HG03175 (cell line): Measurements from ENCODE around the gene PCMTD2.
"Not testable (repeated sequence)": the region's sequence is repeated elsewhere in the genome, so short reads cannot be mapped to it uniquely, and the experiment has no call there.

Experiments used
- ATAC-seq: cut with Tn5 transposase; IDR thresholded peaks from one replicate; pipeline ENCODE4 v1.9.1; 2021; ENCODE audit warnings: mild to moderate bottlenecking, moderate library complexity; ENCODE audit not compliant: unreplicated experiment

Gene PCMTD2

DNA sequence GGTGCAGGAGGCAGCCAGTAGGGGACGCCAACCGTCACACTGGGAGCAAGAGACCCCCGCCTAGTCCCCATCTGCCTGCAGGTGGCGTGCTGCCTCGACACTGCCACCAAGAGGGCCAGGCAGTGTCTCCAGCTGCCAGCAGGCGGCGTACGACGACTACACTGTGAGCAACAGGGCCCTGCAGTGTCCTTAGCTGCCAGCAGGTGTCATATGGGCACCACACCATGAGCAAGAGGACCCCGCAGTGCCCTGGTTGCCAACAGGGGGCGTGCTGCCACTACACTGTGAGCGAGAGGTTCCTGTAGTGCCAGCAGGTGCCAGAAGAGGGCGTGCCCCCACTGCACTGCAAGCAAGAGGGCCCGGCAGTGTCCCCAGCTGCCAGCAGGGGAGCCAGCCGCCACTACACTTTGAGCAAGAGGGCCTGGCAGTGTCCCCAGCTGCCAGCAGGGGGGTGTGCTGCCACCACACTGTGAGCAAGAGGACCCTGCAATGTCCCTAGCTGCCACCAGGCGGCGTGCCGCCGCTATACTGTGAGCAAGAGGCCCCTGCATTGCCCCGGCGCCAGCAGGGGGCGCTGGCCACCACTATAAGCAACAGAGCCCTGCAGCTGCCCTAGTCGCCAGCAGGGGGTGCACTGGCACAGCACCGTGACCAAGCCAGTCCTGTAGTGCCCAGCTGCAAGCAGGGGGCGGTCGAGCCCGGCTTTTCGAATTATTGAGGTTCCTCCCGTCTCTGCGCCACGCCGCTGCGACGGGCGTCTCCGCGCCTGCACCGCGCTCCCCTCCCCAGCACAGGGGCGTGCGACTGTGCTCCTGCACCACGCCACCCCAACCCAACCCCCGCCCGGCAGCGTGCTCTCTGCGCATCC, 30.3 kb downstream of the PCMTD2 start:
- ATAC-seq = peak; percentile 89

DNA sequence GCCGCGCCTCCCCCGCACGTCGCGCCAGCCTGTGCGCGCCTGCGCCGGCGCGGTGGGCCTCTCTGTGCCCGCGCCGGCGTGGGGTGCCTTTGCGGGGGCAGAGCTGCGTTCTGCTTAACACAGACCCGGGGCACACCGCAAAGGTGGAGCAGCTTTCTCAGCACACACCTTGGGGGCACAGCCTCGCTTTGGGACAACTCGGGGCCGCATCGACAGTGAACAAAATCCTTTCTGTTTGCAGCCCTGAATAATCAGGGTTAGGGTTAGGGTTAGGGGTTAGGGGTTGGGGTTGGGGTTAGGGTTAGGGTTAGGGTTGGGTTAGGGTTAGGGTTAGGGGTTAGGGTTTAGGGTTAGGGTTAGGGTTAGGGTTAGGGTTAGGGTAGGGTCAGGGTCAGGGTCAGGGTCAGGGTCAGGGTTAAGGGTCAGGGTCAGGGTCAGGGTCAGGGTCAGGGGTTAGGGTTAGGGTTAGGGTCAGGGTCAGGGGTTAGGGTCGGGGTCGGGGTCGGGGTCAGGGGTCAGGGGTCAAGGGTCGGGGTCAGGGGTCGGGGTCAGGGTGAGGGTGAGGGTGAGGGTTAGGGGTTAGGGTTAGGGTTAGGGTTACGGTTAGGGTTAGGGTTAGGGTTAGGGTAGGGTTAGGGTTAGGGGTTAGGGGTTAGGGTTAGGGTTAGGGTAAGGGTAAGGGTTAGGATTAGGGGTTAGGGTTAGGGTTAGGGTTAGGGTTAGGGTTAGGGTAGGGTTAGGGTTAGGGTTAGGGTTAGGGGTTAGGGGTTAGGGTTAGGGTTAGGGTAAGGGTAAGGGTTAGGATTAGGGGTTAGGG, 31.1 kb downstream of the PCMTD2 start:
- ATAC-seq = not testable (repeated sequence)

DNA sequence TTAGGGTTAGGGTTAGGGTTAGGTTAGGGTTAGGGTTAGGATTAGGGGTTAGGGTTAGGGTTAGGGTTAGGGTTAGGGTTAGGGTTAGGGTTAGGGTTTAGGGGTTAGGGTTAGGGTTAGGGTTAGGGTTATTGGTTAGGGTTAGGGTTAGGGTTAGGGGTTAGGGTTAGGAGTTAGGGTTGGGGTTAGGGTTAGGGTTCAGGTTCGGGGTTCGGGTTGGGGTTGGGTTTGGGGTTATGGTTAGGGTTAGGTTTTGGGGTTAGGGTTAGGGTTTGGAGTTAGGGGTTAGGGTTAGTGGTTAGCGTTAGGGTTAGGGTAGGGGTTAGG, 31.7 kb downstream of the PCMTD2 start:
- not testable (repeated sequence) for ATAC-seq

DNA sequence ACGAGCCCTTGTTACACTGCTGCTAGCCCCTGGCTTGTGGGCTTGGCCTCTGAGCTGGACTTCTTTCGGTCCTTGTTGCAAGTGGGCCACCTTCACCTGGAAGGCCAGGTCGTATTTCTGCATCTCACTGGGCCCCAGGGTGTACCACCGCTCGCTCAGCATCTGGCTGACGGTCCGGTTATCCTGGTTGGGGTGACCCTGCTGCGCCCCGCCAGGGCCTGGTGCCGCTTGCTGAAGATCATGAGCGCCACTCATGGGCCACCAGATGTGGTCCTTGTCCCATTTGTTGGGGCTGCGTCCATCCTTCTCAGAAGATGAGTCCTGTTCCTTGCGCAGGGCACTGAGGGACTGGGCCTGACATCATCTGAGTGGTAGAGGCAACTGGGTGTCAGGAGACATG, 36.6 kb downstream of the PCMTD2 start:
- ATAC-seq = not testable (repeated sequence)

DNA sequence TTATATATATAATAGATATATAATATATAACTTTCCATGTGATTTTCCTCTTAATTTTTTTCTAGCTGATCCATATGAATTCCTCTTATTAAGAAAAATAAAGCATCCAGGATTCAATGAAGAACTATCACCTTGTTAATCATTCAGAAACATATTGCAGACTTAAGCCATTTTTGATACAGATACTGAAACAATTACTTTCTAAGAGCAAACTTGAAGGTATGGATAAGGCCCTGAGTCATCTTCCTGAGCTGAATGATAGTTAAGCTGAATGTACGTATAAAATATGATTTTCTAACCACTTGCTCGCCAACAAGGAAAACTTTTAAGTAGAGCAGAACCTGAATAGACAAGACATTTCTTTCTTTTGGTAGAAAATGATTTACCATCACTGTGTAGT, 47.5 kb downstream of the PCMTD2 start:
- ATAC-seq = not testable (repeated sequence)

DNA sequence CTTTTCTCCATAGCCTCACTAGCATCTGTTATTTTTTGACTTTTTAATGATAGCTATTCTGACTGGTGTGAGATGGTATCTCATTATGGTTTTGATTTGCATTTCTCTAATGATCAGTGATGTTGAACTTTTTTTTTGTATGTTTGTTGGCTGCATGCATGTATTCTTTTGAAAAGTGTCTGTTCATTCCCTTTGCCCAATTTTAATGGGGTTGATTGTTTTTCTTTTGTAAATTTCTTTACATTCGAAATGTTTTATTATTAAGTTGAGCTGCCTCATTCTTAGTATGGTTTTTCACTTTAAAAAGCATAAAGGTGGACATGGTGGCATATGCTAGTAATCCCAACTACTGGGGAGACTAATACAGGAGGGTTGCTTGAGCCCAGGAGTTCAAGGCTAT, 58.2 kb downstream of the PCMTD2 start:
- ATAC-seq = not testable (repeated sequence)

DNA sequence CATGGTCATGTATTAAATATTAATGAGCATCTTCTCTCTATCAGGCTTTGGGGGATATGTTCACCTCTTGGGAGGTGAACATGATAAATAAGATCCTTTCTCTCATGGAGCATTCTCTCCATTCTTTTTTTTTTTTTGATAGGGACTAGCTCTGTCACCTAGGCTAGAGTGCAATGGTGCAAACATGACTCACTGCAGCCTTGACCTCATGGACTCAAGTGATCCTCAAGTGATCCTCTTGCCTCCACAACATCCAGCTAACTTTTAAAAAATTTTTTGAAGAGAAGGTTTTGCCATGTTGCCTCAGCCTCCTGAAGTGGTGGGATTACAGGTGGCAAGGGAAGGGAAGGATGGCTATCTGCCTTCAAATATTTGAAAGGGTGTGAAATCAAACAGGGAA, 59.8 kb downstream of the PCMTD2 start:
- ATAC-seq = not testable (repeated sequence)

DNA sequence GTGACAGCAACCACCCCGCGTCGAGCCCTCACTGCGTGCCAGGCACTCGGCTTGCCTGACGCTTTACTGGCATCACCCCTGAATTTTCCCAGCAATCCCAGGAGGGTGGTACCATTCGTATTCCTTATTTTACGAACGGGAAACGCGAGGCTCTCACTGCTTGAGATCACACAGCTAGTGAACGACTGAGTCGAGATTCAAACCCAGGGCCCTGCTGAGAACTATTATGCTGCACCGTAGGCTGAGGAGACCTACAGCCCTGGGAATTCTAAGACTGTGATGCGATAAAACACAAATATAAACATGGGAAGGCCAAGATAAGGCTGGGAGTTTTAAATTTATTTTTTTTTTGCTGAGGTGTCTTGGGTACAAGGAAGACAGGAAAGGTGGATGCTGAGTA, 60.3 kb downstream of the PCMTD2 start:
- ATAC-seq = not testable (repeated sequence)

DNA sequence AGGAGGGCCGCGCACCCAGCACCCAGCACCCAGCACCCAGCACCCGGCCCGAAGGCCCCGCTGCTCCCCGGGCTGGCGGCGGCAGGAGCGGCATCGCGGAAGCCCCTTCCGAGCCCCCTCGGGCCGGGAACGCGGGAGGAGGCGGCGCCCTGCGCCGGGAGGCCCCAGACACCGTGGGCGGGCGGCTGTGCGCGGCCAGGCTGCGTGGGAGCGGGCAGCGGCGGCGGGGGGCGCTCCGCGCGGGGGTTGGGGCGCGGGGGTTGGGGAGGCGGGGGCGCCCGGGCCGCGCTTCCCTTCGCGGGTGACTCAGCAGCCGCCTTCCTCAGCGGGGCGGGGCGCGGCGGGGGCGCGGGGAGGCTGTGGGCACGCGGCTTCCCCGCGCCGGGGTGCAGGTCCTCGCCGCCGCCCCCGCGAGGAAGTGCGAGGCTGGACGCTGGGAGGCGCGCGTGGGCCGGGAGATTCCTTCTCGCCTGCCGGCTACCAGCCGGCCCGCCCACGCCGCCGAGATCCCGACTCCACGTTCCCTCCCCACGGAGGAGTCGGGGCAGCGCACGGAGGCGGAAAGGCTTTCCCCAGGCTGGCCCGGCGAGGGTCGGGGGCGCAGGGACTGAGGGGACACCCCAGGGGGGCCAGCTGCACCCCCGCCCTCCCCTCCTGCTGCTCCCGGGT, 61.0 kb downstream of the PCMTD2 start:
- not testable (repeated sequence) for ATAC-seq

DNA sequence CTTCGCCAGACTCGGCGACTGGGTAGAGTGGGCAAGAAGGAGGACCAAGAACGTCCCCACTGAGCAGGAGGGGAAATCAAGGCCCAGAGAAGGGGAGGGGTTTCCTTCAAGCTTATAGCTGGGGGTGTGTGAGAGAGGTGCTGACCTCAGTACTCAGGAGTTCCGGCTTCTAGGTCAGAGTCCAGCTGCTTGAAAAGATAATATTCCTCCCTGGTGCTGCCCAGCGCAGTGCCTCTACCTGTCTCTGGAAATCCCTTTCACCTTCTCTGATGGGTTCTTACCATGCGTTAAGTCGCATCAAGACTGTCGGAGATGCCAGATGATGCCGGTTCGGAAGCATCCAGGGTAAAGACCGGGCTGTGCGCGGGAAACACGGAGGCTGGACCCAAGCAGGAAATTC, 61.8 kb downstream of the PCMTD2 start:
- not testable (repeated sequence) for ATAC-seq

DNA sequence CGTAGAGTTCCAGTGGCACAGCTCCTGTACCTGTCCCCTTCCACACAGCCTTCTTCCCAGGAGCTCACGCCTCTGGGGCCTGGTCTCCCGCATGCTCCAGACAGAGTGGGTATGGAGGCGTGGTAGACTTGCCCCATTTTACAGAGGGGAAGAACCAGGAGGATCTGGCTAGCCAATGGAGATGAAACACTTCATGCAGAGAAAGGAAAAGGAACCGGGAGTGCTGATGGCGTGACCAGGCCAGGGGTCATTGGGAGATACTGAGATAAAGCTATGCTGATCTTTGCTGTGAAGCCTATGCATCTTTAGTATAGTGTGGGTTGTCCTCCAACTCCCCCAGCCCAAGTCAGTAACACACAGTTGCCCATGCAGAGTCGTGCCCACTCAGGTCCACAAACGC, 62.5 kb downstream of the PCMTD2 start:
- not testable (repeated sequence) for ATAC-seq

DNA sequence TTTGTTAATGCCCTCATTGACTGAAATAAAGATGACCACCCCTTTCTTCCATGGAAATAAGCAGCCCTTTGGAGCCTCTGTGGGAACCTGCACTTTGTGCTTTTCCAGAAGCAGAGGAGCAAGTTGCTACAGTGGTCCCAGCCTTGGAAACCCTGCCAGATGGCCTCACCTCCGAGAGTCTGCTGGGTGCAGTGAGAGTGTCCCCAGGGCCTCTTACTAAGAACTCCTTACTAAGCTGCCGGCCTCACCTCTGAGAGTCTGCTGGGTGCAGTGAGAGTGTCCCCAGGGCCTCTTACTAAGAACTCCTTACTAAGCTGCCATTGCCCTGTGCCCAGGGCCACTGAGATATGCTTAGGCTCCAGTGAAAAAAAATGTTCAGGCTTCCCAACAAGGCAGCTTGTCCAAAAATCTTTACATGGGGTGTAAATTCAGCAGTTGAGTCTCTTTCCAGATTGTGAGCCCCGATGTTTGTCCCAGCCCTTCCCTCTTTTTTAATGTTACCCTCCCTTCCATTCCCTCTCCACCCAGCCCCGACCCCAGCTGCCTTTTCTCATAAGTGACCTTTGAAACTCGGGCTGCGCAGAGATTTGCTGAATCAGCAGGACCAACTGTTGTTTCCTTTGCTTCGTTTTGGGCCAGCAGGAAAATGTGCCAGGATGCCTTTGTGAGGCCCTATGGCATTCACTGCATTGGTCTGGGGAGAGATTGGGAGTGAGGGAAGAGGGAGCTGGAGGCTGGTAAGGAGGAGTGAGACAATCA, 66.7 kb downstream of the PCMTD2 start:
- ATAC-seq = not testable (repeated sequence)
